SU-DHL-6 (cell line): ENCODE measurements around the gene TSHR.

ENCODE experiments used
- CTCF ChIP-seq: fragments of 200-600 bp; sonication (generic); IDR thresholded peaks from one replicate; pipeline ENCODE4 v1.5.1; 2017; ENCODE audit warnings: antibody characterized with exemption, mild to moderate bottlenecking, low read length, moderate library complexity; ENCODE audit not compliant: insufficient read depth, poor library complexity, severe bottlenecking
- EZH2phosphoT487 ChIP-seq: fragments of 200-600 bp; sonication (generic), shearing (Covaris generic); conservative IDR thresholded peaks from 2 replicates; pipeline ENCODE4 v1.6.1; 2018; ENCODE audit warnings: mild to moderate bottlenecking, antibody characterized with exemption, low read length, moderate library complexity, mixed read lengths

GRCh38 chr14:80965037-80965436, 9.6 kb downstream of the TSHR start:
- TF ChIP-seq CTCF (no peak), EZH2phosphoT487 (no peak)
